Measurements from ENCODE around the gene RIN3.

The RIN3 gene

DNA sequence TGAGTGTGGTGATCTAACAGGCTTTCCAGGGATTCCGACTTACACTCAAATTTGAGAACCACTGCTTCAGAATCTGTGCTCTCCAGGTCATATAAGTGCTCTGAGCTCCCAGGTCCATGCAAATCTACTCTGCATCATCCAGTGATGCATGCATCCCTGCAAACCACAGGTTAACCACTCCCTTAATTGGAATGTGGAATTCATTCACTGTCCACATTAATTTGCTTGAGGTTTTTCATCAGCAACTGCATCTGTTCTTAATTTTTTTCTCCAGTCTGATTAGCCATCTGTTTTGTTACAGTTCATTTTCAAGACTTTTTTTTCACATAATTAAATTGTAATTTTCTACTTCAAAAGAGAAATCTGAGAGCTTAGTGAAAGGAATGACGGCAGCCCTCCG, 43.4 kb upstream of the RIN3 start:
- in situ Hi-C loops (cut with MboI; ENCODE audit: low pct_unique_long_range_greater_than_20kb, low sequenced_read_pairs, unreplicated experiment): no loop called here
- TF ChIP-seq, protein P1, sequence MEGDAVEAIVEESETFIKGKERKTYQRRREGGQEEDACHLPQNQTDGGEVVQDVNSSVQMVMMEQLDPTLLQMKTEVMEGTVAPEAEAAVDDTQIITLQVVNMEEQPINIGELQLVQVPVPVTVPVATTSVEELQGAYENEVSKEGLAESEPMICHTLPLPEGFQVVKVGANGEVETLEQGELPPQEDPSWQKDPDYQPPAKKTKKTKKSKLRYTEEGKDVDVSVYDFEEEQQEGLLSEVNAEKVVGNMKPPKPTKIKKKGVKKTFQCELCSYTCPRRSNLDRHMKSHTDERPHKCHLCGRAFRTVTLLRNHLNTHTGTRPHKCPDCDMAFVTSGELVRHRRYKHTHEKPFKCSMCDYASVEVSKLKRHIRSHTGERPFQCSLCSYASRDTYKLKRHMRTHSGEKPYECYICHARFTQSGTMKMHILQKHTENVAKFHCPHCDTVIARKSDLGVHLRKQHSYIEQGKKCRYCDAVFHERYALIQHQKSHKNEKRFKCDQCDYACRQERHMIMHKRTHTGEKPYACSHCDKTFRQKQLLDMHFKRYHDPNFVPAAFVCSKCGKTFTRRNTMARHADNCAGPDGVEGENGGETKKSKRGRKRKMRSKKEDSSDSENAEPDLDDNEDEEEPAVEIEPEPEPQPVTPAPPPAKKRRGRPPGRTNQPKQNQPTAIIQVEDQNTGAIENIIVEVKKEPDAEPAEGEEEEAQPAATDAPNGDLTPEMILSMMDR (IDR thresholded peaks at IDR 0.05; ENCODE audit: extremely low read depth, insufficient read depth, missing control alignments): no peak
- DNase-seq (ENCODE audit: low spot score): no peak

DNA sequence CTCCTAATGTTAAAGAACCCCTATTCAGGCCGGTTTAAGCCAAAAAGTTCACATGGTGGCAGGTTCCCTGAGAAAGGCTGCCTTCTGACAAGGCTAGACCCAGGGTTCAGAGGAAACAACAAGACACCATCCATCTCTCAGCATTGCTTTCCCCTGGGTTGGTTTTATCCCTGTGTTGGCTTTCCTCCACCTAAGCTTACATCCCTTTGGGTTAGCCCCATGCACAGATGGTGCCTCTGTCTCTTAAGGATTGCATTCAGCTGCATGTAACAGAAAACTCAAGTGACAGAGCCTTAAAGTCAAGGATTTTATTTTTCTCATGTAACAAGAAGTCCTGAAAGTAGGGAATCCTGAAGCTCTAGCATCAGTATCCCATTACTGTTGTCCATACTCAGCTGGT, 42.8 kb upstream of the RIN3 start:
- no peak for DNase-seq (ENCODE audit: low spot score)
- TF ChIP-seq, protein P1 (IDR thresholded peaks at IDR 0.05; ENCODE audit: extremely low read depth, insufficient read depth, missing control alignments): no peak
- in situ Hi-C loops (cut with MboI; ENCODE audit: low pct_unique_long_range_greater_than_20kb, low sequenced_read_pairs, unreplicated experiment): no loop called here

DNA sequence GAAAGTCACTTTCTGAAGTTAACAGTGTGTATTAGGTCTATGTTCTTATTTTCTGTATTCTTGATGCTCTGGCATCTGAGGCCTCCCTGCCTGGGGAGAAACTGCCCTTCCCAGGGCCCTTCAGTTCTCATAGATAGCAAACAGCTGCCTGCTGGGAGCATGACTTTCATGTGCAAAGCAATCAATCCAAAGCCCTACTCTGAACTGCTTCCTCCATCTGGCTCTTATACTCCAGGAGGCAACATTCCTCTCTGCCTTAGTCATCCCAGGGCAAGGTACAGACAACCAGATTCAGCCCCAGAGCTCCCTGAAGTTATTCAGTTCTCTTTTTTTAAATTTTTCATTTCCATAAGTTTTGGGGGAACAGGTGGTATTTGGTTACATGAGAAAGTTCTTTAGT, 41.7 kb upstream of the RIN3 start:
- DNase-seq (ENCODE audit: low spot score): no peak
- TF ChIP-seq, protein P1 (IDR thresholded peaks at IDR 0.05; ENCODE audit: extremely low read depth, insufficient read depth, missing control alignments): no peak
- in situ Hi-C loops (cut with MboI; ENCODE audit: low pct_unique_long_range_greater_than_20kb, low sequenced_read_pairs, unreplicated experiment): no loop called here

DNA sequence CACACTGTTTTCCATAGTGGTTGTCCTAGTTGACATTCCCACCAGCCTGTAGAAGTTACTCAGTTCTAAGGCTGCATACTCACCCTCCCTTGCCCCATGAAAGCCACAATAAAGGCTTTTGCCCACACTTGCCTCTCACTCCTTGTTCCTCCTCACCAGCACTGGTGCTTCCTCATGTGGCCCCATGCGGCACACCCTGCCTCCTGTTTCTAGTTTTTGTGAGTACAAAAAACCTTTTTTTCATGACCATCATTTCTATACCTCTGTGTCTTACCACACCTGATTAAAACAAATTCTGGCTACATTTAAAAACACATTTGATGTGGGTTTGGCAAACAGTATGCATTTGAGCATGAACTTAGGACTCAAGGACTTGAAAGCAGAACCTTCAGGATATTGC, 40.7 kb upstream of the RIN3 start:
- in situ Hi-C loops (cut with MboI; ENCODE audit: low pct_unique_long_range_greater_than_20kb, low sequenced_read_pairs, unreplicated experiment): no loop called here
- TF ChIP-seq, protein P1 (IDR thresholded peaks at IDR 0.05; ENCODE audit: extremely low read depth, insufficient read depth, missing control alignments): no peak

DNA sequence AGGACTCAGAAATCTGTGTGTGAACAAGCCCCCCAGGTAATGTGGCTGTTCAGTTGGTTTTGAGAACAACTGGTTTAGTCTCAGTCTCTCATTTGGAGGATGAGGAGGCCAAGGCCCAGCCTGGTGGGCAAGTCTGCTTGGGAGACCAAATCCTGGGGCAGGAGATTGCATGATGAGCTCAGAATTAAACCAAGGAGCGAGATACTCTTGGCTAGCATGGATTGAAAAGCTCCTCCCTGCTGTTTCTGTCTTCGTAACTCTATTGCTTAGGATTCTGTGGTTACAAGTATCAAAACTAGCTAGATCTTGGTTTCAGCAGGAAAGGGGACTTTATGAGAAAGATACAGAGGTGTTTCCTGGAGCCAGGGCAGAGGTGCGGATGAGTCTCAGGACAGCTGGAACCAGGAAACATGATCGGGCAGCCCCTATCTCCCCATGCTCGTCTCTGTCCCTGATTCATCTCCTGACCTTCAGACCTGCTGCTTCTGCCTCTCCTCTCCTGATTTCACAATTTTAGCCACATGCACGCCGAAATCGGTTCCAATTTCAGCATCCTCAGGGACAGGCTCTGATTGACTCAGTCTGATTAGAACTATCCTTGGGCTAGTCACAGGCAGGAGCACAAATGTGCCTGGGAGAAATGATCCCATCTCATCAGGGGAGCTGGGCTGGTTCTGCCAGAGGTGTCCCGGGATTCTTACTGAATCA, 40.2 kb upstream of the RIN3 start:
- TF ChIP-seq, protein P1 (IDR thresholded peaks at IDR 0.05; ENCODE audit: extremely low read depth, insufficient read depth, missing control alignments): no peak
- in situ Hi-C loops (cut with MboI; ENCODE audit: low pct_unique_long_range_greater_than_20kb, low sequenced_read_pairs, unreplicated experiment): no loop called here
- DNase-seq (ENCODE audit: low spot score): no peak

More for the DNA sequence above, 40.7 kb upstream of the RIN3 start:
- DNase-seq (ENCODE audit: low spot score): no peak

DNA sequence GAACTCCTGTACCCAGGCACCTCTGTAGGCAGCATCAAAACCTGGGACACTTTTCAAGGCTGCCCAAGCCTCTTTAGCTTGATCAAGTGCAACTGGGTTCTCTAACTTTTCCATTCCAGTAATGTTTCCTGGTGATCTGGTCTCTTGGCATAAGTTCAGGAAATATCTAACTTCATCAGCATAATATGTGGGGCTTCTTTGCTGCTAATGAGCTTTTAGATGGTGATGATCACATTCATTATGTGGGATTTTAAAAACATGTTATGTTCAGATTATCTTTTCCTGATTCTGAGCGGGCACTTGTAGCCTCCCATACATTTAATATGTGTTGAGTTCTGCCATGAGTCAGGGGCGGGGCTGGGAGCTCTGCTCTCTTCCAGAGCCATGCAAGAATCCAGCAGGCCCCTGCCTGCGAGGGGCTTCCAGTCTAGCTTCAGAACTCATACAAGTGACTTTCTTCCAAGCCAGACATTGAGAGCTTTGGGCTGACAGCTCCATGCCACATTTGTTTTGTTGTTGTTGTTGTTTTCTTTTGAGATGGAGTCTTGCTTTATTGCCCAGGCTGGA, 39.5 kb upstream of the RIN3 start:
- TF ChIP-seq, protein P1 (IDR thresholded peaks at IDR 0.05; ENCODE audit: extremely low read depth, insufficient read depth, missing control alignments): no peak
- no peak for DNase-seq (ENCODE audit: low spot score)
- in situ Hi-C loops (cut with MboI; ENCODE audit: low pct_unique_long_range_greater_than_20kb, low sequenced_read_pairs, unreplicated experiment): no loop called here
